GM21360 (cell line): ENCODE results near the gene TRPC4AP.
"Not testable (repeated sequence)": the region's sequence is repeated elsewhere in the genome, so short reads cannot be mapped to it uniquely, and the experiment has no call there.

Source experiments
- ATAC-seq: cut with Tn5 transposase; IDR thresholded peaks from one replicate; pipeline ENCODE4 v1.9.1; 2021; ENCODE audit warnings: mild to moderate bottlenecking, moderate library complexity; ENCODE audit not compliant: unreplicated experiment

Gene TRPC4AP

DNA sequence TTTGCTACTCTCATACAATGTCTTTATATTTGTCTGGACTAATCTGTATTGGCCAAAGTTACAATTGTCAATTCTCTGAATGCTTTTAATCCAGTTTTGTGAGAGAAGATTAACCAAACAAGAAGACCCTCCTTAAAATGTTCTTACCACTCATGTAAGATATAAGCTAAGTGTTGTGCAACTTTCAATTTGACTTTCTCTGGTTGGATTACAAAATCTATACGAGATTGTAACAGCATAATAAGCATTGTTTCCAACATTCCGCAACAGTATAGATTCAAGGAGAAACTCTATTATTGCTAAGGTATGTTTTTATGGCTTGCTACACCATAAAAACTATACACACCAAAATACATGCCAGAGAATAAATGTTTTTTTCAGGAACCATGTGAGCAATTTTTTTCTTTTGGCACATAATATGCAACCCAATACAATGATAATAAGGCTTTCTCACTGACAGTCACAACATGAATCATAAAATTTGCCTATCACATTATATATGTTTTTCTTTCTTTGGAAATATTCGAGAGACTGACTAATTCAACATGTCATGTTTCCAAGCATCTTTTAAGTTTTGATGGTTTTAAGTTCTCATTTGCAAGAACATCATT is 12.2 kb upstream of the TRPC4AP start:
- ATAC-seq, result no peak

- ATAC-seq, result no peak
These were observed 9.0 kb upstream of the TRPC4AP start for GRCh38 chr20:35101620-35102019.

DNA sequence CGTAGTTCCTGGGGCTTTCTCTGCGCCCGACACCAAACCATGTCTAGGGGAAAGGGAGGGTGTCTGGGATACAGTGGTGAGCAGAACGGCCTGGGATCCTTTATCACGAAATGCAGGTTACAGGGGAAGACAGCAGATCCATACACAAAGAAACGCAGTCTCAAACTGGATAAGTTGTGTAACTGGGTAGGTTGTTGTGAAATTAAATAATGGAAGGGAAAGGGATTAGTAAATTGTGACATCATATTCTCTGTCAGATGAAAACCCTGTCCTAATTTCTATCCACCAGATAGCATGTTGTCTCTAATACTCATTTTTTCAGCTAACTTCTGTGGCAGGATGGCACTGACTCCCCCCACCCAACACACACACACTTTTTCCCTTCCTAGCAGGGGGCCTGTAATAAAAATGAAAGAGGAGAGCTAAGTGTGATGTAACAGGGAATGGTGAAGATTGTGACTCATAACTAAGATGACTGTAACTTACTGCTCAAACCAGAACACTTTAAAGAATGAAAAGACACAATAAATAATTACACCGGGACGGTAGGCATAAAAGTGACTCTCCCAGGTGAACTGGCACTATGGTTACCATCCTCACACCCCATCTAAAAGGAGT is 769 bp upstream of the TRPC4AP start:
- no peak for ATAC-seq

- ATAC-seq, result peak; percentile 8
These were observed 637 bp downstream of the TRPC4AP start for GRCh38 chr20:35091816-35092523.

DNA sequence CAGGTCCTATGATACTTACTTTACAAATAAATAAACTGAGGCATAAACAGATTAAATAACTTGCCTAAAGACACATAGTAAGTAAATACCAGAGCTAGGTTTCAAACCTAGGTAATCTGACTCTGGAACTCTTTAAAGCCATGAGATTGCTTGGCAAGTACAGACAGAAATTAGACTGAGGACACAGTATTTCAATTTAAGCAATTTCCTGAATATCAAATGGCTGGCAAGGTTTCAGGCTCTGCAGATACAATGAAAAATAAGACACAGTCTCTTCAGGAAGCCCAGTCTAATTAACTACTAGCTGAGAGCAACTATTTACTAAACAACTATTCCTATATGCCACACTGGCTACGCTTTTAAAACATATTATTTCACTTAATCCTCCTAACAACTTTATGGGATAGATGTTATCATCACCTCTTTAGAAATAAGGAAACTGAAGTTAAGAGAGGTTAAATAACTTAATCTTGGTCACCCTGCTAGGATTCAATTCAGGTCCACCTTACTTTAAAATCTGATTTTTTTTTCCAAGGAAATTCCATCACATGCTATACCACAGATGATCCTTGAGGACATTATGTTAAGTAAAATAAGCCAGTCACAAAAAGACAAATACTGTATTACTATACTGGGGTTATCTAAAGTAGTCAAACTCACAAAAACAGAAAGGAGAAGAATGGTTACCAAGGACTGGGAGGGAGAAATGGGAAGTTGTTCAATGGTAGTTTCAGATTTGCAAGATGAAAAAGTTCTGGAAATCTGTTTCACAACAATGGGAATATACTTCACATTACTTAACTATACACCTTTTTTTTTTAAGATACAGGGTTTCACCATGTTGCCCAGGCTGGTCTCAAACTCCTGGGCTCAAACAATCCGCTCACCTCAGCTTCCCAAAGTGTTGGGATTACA is 4.1 kb downstream of the TRPC4AP start:
- no peak for ATAC-seq

DNA sequence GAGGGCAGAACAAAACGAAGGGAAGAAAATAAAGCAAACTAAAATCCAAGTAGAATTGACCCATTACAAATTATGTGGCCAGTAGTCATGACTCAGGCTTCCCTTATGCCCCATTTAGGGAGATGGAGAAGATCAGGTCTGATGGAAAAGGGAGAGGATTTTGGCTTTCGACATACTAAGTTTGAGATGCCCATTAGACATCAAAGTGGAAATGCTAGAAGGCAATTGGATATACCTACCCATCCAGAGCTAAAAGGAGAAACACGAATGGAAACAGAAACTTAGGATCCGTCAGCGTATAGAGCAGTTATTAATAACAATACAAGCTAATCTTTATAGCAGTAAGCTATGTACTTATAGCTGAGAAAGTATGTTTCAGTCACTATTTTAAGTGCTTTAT is 4.8 kb downstream of the TRPC4AP start:
- ATAC-seq, result no peak

DNA sequence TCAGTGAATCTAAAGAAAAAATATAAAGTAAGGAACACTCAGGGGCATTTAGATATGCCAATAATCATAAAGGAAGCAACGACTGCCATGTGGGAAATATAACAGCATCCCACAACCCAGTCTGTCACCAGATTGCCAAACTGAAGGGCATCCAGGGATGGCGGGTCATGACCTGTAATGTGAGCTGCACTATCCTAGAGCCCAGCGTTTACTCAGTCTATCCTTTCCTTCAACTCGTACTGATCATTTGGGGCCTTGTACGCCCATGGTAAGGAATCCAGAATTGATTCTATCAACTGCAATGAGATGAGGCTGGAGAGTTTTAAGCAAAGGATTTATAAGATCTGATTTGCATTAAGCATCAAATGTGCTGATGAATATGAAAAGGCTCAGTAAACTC is 5.3 kb downstream of the TRPC4AP start:
- no peak for ATAC-seq

- no peak for ATAC-seq
These were observed 7.0 kb downstream of the TRPC4AP start for GRCh38 chr20:35085477-35086225.

DNA sequence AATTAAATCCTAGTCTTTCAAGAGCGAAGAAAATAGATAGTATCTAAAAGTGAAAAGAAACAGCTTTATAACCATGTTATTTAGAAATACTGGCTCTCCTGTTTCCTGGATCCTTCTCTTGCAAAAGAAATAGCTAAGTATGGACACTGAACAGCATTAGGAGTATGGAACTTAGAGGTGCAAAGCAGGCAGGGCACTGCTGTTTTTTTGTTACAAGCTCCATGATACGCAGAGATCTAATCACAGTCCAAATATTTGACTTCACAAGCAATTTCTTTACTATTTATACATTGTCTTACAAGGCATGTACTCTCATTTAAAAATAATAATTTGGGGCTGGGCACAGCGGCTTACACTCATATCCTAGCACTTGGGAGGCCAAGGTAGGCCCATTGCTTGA is 7.6 kb downstream of the TRPC4AP start:
- ATAC-seq, result no peak

- not testable (repeated sequence) for ATAC-seq
These were observed 12.3 kb downstream of the TRPC4AP start for GRCh38 chr20:35080348-35080642.

DNA sequence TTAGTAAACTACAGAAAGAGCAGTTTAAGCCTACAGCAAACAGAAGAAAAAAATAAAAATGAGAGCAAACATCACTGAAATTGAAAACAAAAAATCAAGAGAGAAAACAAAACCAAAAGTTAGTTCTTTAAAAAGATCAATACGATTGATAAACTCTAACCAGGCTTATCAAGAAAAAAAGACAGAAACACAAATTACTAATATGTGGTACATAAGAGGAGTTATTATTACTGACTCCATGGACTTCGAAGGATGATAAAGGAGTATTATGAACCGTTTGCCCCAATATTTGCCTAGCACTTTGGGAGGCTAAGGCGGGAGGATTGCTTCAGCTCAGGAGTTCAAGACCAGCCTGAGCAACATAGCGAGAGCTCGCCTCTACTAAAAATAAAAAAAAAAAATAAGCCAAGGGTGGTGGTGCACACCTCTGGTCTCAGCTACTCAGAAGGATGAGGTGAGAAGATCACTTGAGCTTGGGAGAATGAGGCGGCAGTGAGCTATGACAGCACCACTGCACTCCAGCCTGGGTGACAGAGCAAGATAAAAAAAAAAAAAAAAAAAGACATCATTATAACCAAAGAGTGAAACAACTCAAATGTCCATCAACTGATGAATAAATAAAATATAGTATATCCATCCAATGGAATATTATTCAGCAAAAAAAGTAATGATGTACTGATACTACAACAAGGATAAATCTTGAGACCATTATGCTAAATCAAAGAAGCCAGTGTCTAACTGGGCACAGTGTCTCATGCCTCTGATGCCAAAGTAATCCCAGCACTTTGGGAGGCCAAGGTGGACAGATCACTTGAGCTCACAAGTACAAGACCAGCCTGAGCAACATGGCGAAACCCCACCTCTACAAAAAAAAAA is 12.9 kb downstream of the TRPC4AP start:
- ATAC-seq, result no peak

DNA sequence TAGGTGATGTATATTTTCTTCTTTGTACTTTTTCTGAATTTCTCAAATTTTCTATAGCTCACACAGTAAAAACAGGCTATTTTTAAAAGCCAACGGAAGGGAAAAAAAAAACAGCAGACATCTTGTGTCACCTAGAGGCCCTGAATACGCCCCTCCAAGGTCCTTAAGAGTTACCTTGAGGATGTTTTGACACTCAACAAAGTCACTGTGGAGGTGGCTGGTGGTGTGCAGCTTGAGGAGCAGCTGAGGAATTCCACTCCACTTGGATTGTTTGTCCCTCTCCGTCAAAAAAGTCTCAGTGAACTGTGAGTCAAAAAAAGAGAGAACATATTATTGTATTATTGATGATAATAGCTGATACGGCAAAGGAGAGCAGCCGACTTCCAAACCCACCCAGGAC is 14.7 kb downstream of the TRPC4AP start:
- ATAC-seq, result no peak

DNA sequence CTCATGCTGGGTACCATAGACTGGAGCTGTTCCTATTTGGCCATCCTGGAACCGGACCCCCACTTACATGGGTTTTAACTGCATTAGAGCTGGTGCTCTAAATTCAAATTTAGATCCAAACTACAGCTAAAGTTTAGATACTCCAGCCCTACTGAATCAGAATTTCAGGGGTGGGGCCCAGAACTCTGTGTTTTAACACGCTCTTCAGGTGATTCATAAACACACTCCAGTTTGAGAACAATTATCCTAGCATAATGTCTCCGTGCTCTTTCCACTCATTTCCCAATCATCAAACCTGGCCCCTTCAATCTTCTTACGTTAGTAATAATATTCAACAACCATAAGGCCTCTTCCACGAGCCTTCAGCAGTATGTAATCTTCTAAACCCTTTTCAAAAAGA is 15.3 kb downstream of the TRPC4AP start:
- no peak for ATAC-seq

GRCh38 chr20:35071436-35072153 is 21.0 kb downstream of the TRPC4AP start:
- ATAC-seq, result not testable (repeated sequence)

DNA sequence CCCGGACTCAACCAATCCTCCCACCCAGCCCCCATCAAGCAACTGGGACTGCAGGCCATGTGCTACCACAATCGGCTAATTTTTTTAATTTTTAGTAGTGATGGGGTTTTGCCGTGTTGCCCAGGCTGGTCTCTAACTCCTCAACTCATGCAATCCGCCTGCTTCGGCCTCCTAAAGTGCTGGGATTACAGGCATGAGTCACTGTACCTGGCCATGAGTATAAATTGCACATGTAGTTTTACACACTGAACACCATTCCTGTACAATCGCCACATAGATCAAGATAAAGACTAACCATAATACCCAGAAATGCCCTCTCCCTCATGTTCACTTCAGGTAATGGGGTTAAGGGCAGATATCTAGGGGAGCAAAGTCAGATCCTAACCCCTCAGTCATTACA is 26.4 kb downstream of the TRPC4AP start:
- ATAC-seq, result no peak

GRCh38 chr20:35065181-35065580 is 27.4 kb downstream of the TRPC4AP start:
- ATAC-seq, result no peak

DNA sequence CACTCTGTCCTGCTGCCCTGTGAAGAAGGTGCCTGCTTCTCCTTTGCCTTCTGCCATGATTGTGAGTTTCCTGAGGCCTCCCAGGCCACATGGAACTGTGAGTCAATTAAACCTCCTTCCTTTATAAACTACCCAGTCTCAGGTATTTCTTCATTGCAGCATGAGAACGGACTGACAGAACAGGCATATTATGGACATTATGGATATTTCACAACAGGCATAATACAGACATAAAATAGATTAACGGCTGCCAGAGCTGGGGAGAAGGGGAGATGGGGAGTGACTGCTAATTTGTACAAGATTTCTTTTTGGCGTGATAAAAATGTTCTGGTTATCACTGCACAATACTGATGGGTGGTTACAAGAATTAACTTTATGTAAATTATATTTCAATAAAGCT is 29.4 kb downstream of the TRPC4AP start:
- ATAC-seq, result no peak

DNA sequence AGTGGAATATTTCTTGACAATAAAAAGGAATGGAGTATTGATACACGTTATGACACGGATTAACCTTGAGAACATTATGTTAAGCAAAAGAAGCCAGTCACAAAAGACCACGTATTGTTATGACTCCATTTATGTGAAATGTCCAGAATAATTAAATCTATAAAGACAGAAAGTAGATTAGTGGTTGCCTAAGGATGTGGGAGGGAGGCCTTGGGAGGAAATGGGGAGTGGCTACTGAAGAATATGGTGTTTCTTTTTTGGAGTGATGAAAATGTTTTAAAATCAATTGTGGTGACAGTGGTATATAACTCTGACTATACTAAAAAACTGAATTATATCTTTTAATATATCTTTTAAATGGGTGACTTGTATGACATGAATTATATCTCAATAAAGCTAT is 30.1 kb downstream of the TRPC4AP start:
- ATAC-seq, result no peak

DNA sequence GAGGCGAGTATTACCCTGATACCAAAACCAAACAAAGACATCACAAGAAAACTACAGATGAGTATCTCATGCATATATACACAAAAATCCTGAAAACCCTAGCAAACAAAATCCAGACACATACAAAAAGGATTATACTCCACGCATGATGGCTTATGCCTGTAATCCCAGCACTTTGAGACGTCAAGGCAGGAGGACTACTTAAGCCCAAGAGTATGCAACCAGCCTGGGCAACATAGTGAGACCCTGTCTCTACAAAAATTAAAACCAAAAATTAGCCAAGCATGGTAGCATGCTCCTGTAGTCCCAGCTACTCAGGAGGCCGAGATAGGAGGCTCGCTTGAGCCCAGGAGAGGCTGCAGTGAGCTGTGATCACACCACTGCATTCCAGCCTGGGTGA is 32.4 kb downstream of the TRPC4AP start:
- ATAC-seq, result no peak
